ENCODE measurements around the gene ZDHHC24. TPM values are rescaled to one million over a fixed set of nuclear protein-coding genes. Genes with fewer than 3 reads are reported as not detected.

Gene ZDHHC24
- total and polyA plus RNA-seq, 10 of the 15 experiments (the other 5 are each of a cell fraction or from before 2014, with no cell fraction given) = 0.86 to 17.5 (median 6.8) TPM

DNA sequence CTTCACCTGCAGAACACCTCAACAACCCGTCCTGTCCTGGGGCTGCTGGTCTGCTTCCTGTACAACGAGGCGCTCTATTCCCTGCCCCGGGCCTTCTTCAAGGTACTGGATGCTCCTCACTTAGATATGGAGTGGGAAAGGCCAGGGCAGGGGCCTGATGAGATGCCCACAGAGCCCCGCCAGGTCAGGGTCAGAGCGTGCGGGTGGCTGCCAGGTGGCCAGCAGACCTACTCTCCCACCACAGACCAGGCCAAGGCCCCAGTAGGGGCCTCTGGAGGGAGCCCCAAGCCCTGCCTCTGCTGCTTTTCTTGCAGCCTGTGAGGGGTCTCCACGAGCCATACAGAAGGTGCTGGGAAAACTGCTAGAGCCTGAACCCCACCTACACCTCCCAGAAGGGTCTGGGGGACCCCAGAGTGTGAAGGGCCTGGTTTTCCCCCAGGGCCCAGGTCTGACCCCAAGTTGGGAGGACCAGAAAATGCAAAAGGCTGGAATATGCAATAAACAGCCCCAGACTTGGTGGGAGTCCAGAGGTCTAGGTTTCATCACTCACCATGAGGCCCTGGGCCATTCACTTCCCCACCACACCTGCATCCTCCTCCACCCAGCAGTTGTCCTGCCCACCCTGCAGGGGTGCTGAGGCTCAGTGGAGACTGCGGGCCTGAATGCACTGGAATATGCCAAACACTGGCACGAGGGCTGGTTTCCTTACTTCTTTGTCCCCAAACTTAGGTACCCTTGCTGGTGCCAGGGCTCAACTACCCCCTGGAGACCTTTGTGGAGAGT is 14.7 kb downstream of the ZDHHC24 start:
- intact Hi-C loops (cut with micrococcal nuclease; ENCODE audit: unreplicated experiment) (no loop called here), in situ Hi-C loops (cut with MboI) (no loop called here)
- ChIA-PET POLR2A (no interaction called here), SMC1A (ENCODE audit: uncharacterized antibody, unreplicated experiment) (no interaction called here), RAD21 (ENCODE audit: unreplicated experiment) (no interaction called here), CTCF (no interaction called here)
- 79% methylated on average over 10 of the region's 10 CpGs for WGBS (ENCODE audit: insufficient coverage, insufficient replicate concordance, low lambda C conversion rate, missing lambda C conversion rate)
- BruUV-seq (replicated peaks) = no TSS peak
- ATAC-seq (no peak), DNase-seq (ENCODE audit: low read depth, low spot score) (no peak), FAIRE-seq (no peak)
- no peak overlapping the region for H3K9ac ChIP-seq (ENCODE audit: control insufficient read depth, insufficient read depth, low read length)
- H3K79me2 ChIP-seq (ENCODE audit: control insufficient read depth, insufficient read depth, low read length) = no peaks in the 10 kb centered on the region
- no peak overlapping the region for H3K27ac ChIP-seq (ENCODE audit: control insufficient read depth, insufficient read depth)
- no peaks in the 10 kb centered on the region for H3K27me3 ChIP-seq (replicated peaks in 1 of 2; ENCODE audit: control insufficient read depth in 2 of 2, insufficient read depth in 2 of 2, low read length in 1 of 2)
- H3K4me2 ChIP-seq (ENCODE audit: control insufficient read depth, insufficient read depth) = no peak overlapping the region
- no peaks in the 10 kb centered on the region for H4K20me1 ChIP-seq (ENCODE audit: control insufficient read depth, insufficient read depth)
- H3K4me1 ChIP-seq (ENCODE audit: control insufficient read depth, insufficient read depth, low read length) = no peaks in the 10 kb centered on the region
- H3K9me3 ChIP-seq (replicated peaks; ENCODE audit: control insufficient read depth, insufficient read depth, low read length) = no peaks in the 10 kb centered on the region
- no peaks in the 10 kb centered on the region for H3K36me3 ChIP-seq (ENCODE audit: control insufficient read depth in 2 of 2, insufficient read depth in 2 of 2, low read length in 1 of 2)
- no peak overlapping the region for H2AFZ ChIP-seq (ENCODE audit: control insufficient read depth, low read depth, low read length)
- H3K4me3 ChIP-seq = no peak overlapping the region
- no peak for TF ChIP-seq IRF4 (IDR thresholded peaks at IDR 0.05; ENCODE audit: low read depth, low read length)
- TF ChIP-seq, protein P1, sequence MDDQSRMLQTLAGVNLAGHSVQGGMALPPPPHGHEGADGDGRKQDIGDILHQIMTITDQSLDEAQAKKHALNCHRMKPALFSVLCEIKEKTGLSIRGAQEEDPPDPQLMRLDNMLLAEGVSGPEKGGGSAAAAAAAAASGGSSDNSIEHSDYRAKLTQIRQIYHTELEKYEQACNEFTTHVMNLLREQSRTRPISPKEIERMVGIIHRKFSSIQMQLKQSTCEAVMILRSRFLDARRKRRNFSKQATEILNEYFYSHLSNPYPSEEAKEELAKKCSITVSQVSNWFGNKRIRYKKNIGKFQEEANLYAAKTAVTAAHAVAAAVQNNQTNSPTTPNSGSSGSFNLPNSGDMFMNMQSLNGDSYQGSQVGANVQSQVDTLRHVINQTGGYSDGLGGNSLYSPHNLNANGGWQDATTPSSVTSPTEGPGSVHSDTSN (IDR thresholded peaks at IDR 0.05; ENCODE audit: insufficient replicate concordance, low read depth, low read length) = no peak
- TF ChIP-seq, protein P2, sequence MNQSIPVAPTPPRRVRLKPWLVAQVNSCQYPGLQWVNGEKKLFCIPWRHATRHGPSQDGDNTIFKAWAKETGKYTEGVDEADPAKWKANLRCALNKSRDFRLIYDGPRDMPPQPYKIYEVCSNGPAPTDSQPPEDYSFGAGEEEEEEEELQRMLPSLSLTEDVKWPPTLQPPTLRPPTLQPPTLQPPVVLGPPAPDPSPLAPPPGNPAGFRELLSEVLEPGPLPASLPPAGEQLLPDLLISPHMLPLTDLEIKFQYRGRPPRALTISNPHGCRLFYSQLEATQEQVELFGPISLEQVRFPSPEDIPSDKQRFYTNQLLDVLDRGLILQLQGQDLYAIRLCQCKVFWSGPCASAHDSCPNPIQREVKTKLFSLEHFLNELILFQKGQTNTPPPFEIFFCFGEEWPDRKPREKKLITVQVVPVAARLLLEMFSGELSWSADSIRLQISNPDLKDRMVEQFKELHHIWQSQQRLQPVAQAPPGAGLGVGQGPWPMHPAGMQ (IDR thresholded peaks at IDR 0.05; ENCODE audit: borderline replicate concordance) = no peak
- TF ChIP-seq RFX5 (IDR thresholded peaks at IDR 0.05; ENCODE audit: low read depth, low read length) = no peak

All from GM12878 (cell line).